D721Med (cell line): ENCODE measurements around the gene CFAP52.

Experiments used
- DNase-seq: peaks from one replicate; pipeline ENCODE4 v3.0.0; 2011; ENCODE audit warnings: low spot score; ENCODE audit not compliant: insufficient read length
- FAIRE-seq: peaks from 2 replicates; lab custom pipeline; 2011; peaks lifted over from hg19 to GRCh38; lab: Jason Lieb, UNC
- CTCF ChIP-seq: IDR thresholded peaks from 2 replicates; pipeline ENCODE4 v1.5.1; 2012; ENCODE audit warnings: mild to moderate bottlenecking, control low read depth; ENCODE audit not compliant: insufficient read depth; ENCODE audit errors: missing control alignments

CFAP52 gene

GRCh38 chr17:9576521-9577372, at the start of gene CFAP52:
Gene CFAP52 (plus strand): TSS chr17:9576642. CDS start chr17:9576696, 54 bp downstream.
- peak; percentile 46 for TF ChIP-seq CTCF
- DNase-seq, result no peak
- FAIRE-seq, result no peak

GRCh38 chr17:9527788-9528187, 48.7 kb upstream of the CFAP52 start:
- DNase-seq (no peak), FAIRE-seq (no peak)
- no peak for TF ChIP-seq CTCF

- TF ChIP-seq CTCF, result peak; percentile 26
- FAIRE-seq (no peak), DNase-seq (no peak)
These were observed 47.3 kb upstream of the CFAP52 start for GRCh38 chr17:9529033-9529700.

- DNase-seq, result no peak
- TF ChIP-seq CTCF, result no peak
- FAIRE-seq, result no peak
These were observed 45.4 kb upstream of the CFAP52 start for GRCh38 chr17:9531034-9531433.

- FAIRE-seq, result no peak
- TF ChIP-seq CTCF, result no peak
- no peak for DNase-seq
These were observed 43.7 kb upstream of the CFAP52 start for GRCh38 chr17:9532715-9533114.

DNA sequence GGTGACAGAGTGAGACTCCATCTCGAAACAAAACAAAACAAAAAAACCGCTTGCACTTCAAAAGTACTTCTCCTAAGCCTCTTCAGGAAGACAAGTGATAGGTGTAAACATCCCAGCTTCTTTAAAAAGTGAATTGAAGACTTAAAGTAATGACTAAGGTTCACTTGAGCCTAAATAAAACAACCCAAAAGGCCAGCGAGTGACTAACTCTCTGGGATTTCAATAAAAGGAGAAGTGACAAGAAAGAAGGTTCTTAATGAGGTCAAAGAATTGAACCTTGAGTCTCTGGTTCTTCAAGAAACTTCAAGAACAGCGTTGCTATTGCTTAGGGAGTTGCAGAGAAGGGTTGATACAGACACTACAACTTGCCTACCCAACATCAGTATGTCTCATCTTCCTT, 43.0 kb upstream of the CFAP52 start:
- TF ChIP-seq CTCF, result no peak
- DNase-seq (no peak), FAIRE-seq (no peak)

GRCh38 chr17:9536061-9536460, 40.4 kb upstream of the CFAP52 start:
- DNase-seq, result no peak
- no peak for TF ChIP-seq CTCF
- FAIRE-seq, result no peak
